ENCODE measurements around the gene NPFFR1. TPM values are rescaled to one million over a fixed set of nuclear protein-coding genes. Genes with fewer than 3 reads are reported as not detected.

NPFFR1 gene
- total and polyA plus RNA-seq, 2 experiments from 2014 or later, result 0.03 to 0.05 TPM

- Histone ChIP-seq H3K9me2 (ENCODE audit: insufficient read depth) (0 out of 2 replicates have a peak, but pooled peaks cover 5% of the 10 kb centered on the region), H3K4me1 (ENCODE audit: insufficient read depth) (peaks cover 8% of the 10 kb centered on the region; the same call in 1 of the 2 replicates), H3F3A (replicated peaks; ENCODE audit: low read depth) (no peaks in the 10 kb centered on the region), H4K20me1 (replicated peaks; ENCODE audit: insufficient read depth) (no peaks in the 10 kb centered on the region), H2AFZ (no peak overlapping the region; the same call in 1 of the 2 replicates), H3K4me3 (no peak overlapping the region), H3K36me3 (ENCODE audit: insufficient read depth) (no peaks in the 10 kb centered on the region), H3K4me2 (no peak overlapping the region), H3K27ac (ENCODE audit: low read depth) (no peak overlapping the region), H3K27me3 (ENCODE audit: insufficient read depth) (no peaks in the 10 kb centered on the region), H3K79me2 (replicated peaks; ENCODE audit: insufficient read depth) (no peaks in the 10 kb centered on the region)
- no peaks in the 10 kb centered on the region for H3K36me3 Mint-ChIP-seq (ENCODE audit: low read depth)
- no peak for TF ChIP-seq JUNB (IDR thresholded peaks at IDR 0.05; ENCODE audit: unreplicated experiment)
- TF ChIP-seq ZNF462 (CRISPR knock-in tag; IDR thresholded peaks at IDR 0.05), result no peak
- TF ChIP-seq, protein P1, sequence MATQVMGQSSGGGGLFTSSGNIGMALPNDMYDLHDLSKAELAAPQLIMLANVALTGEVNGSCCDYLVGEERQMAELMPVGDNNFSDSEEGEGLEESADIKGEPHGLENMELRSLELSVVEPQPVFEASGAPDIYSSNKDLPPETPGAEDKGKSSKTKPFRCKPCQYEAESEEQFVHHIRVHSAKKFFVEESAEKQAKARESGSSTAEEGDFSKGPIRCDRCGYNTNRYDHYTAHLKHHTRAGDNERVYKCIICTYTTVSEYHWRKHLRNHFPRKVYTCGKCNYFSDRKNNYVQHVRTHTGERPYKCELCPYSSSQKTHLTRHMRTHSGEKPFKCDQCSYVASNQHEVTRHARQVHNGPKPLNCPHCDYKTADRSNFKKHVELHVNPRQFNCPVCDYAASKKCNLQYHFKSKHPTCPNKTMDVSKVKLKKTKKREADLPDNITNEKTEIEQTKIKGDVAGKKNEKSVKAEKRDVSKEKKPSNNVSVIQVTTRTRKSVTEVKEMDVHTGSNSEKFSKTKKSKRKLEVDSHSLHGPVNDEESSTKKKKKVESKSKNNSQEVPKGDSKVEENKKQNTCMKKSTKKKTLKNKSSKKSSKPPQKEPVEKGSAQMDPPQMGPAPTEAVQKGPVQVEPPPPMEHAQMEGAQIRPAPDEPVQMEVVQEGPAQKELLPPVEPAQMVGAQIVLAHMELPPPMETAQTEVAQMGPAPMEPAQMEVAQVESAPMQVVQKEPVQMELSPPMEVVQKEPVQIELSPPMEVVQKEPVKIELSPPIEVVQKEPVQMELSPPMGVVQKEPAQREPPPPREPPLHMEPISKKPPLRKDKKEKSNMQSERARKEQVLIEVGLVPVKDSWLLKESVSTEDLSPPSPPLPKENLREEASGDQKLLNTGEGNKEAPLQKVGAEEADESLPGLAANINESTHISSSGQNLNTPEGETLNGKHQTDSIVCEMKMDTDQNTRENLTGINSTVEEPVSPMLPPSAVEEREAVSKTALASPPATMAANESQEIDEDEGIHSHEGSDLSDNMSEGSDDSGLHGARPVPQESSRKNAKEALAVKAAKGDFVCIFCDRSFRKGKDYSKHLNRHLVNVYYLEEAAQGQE (IDR thresholded peaks at IDR 0.05; ENCODE audit: unreplicated experiment), result no peak
- no peak for TF ChIP-seq STAT1 (IDR thresholded peaks at IDR 0.05; ENCODE audit: unreplicated experiment)
- TF ChIP-seq CREB1 (CRISPR knock-in tag; IDR thresholded peaks at IDR 0.05; ENCODE audit: low read depth), result no peak
- TF ChIP-seq, protein P2, sequence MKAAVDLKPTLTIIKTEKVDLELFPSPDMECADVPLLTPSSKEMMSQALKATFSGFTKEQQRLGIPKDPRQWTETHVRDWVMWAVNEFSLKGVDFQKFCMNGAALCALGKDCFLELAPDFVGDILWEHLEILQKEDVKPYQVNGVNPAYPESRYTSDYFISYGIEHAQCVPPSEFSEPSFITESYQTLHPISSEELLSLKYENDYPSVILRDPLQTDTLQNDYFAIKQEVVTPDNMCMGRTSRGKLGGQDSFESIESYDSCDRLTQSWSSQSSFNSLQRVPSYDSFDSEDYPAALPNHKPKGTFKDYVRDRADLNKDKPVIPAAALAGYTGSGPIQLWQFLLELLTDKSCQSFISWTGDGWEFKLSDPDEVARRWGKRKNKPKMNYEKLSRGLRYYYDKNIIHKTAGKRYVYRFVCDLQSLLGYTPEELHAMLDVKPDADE (IDR thresholded peaks at IDR 0.05), result no peak
- TF ChIP-seq EZH2 (IDR thresholded peaks at IDR 0.05; ENCODE audit: low read depth, unreplicated experiment), result no peak
- TF ChIP-seq ZNF331 (CRISPR knock-in tag; IDR thresholded peaks at IDR 0.05; ENCODE audit: low read depth), result no peak
- TF ChIP-seq, protein P3, sequence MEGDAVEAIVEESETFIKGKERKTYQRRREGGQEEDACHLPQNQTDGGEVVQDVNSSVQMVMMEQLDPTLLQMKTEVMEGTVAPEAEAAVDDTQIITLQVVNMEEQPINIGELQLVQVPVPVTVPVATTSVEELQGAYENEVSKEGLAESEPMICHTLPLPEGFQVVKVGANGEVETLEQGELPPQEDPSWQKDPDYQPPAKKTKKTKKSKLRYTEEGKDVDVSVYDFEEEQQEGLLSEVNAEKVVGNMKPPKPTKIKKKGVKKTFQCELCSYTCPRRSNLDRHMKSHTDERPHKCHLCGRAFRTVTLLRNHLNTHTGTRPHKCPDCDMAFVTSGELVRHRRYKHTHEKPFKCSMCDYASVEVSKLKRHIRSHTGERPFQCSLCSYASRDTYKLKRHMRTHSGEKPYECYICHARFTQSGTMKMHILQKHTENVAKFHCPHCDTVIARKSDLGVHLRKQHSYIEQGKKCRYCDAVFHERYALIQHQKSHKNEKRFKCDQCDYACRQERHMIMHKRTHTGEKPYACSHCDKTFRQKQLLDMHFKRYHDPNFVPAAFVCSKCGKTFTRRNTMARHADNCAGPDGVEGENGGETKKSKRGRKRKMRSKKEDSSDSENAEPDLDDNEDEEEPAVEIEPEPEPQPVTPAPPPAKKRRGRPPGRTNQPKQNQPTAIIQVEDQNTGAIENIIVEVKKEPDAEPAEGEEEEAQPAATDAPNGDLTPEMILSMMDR (conservative IDR thresholded peaks at IDR 0.05; ENCODE audit: low read depth in 2 of 2), result no peak
- TF ChIP-seq POLR2AphosphoS5 (IDR thresholded peaks at IDR 0.05; ENCODE audit: low read depth), result no peak
- TF ChIP-seq NANOG (IDR thresholded peaks at IDR 0.05; ENCODE audit: borderline replicate concordance), result no peak
- no peak for TF ChIP-seq EZH2phosphoT487 (IDR thresholded peaks at IDR 0.05; ENCODE audit: unreplicated experiment)
- no peak for TF ChIP-seq ZNF114 (CRISPR knock-in tag; IDR thresholded peaks at IDR 0.05)
- peaks cover 15% of the 10 kb centered on the region for H3K4me1 Mint-ChIP-seq
- no peak overlapping the region for H3K27ac Mint-ChIP-seq
- no peak for DNase-seq (ENCODE audit: low spot score)
- no peak for ATAC-seq
- peaks cover 3% of the 10 kb centered on the region for H3K27me3 Mint-ChIP-seq (ENCODE audit: insufficient read depth, low read depth, poor library complexity)
- H3K4me3 Mint-ChIP-seq, result no peak overlapping the region
- no peaks in the 10 kb centered on the region; the same call in 2 of the 3 replicates for H3K9me3 Mint-ChIP-seq
These were observed 12.9 kb downstream of the NPFFR1 start for GRCh38 chr10:70270952-70271351.
